Activated T-cell treated with anti-CD3 and anti-CD28 coated beads, Interleukin-2, amount 50 U/mL, for 4 hours (primary cell): ENCODE results near the gene PAXX. TPM values are rescaled to one million over a fixed set of nuclear protein-coding genes. Genes with fewer than 3 reads are reported as not detected.

Source experiments
- ATAC-seq, 2 donors: fragments of 200-7000 bp; cut with Tn5 transposase; one replicate each; pipeline ENCODE4 v1.10.0; 2021
- DNase-seq: peaks from one replicate; pipeline ENCODE4 v3.0.0-alpha.2; 2020
- H3K27me3 Mint-ChIP-seq: one replicate; pipeline ENCODE4 v1.8.0; 2021; ENCODE audit warnings: low read depth, mixed read lengths
- H3K36me3 Mint-ChIP-seq: one replicate; pipeline ENCODE4 v1.8.0; 2022; ENCODE audit warnings: mixed read lengths; ENCODE audit not compliant: insufficient read depth
- H3K4me1 Mint-ChIP-seq: one replicate; pipeline ENCODE4 v1.8.0; 2021; ENCODE audit warnings: low read depth, mixed read lengths
- H3K4me3 Mint-ChIP-seq: one replicate; pipeline ENCODE4 v1.8.0; 2021; ENCODE audit warnings: mild to moderate bottlenecking, moderate library complexity, mixed read lengths
- H3K9me3 Mint-ChIP-seq: one replicate; pipeline ENCODE4 v1.8.0; 2021; ENCODE audit warnings: mixed read lengths
- total RNA-seq, 3 donors: library from RNA; stranded (reverse); gene quantifications; one replicate each; pipeline ENCODE4 v1.2.1, GENCODE V29; 2021

The PAXX gene
- total RNA-seq, 3 donors from 2014 or later: 106 to 126 (median 123) TPM

DNA sequence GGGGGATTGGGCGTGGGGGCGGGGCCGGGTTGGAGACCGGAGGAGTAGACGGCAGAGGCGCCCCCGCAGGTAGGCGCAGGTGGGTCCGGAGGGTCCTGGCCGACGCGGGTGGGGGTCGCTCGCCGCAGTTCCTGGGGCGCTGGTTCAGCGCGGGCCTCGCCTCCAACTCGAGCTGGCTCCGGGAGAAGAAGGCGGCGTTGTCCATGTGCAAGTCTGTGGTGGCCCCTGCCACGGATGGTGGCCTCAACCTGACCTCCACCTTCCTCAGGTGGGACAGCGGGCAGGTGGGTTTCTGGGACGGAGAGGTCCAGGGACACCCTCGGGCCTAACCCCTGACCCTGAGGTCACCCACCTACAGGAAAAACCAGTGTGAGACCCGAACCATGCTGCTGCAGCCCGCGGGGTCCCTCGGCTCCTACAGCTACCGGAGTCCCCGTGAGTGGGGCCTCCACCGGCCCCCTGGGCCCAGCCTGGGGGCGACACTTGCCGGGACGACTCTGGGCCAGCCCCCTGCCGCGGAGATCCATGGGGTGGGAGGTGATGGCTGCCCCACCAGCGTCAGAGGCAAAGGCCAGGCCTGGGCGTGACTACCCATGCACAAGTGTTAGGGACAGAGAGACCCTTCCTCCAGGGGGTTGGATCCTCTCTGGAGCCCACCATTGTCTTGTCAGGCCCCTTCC lies 13.2 kb upstream of the PAXX start:
- no peaks in the 10 kb centered on the region for H3K36me3 Mint-ChIP-seq
- peak in 1 of 2 donors; percentile 6 for ATAC-seq
- no peaks in the 10 kb centered on the region for H3K9me3 Mint-ChIP-seq
- H3K27me3 Mint-ChIP-seq: peaks cover 12% of the 10 kb centered on the region
- peaks cover 27% of the 10 kb centered on the region for H3K4me1 Mint-ChIP-seq
- no peak for DNase-seq
- no peak overlapping the region for H3K4me3 Mint-ChIP-seq

- no peaks in the 10 kb centered on the region for H3K36me3 Mint-ChIP-seq
- H3K9me3 Mint-ChIP-seq: no peaks in the 10 kb centered on the region
- peaks cover 13% of the 10 kb centered on the region for H3K27me3 Mint-ChIP-seq
- H3K4me1 Mint-ChIP-seq: peaks cover 20% of the 10 kb centered on the region
- DNase-seq (no peak), ATAC-seq (no peak)
- no peak overlapping the region for H3K4me3 Mint-ChIP-seq
These were observed 12.2 kb upstream of the PAXX start for GRCh38 chr9:136979769-136980587.

- Mint-ChIP-seq H3K4me3 (no peak overlapping the region), H3K36me3 (no peaks in the 10 kb centered on the region), H3K27me3 (peaks cover 13% of the 10 kb centered on the region), H3K9me3 (no peaks in the 10 kb centered on the region), H3K4me1 (peaks cover 12% of the 10 kb centered on the region)
- ATAC-seq: no peak
- no peak for DNase-seq
These were observed 11.3 kb upstream of the PAXX start for GRCh38 chr9:136980669-136981478.

DNA sequence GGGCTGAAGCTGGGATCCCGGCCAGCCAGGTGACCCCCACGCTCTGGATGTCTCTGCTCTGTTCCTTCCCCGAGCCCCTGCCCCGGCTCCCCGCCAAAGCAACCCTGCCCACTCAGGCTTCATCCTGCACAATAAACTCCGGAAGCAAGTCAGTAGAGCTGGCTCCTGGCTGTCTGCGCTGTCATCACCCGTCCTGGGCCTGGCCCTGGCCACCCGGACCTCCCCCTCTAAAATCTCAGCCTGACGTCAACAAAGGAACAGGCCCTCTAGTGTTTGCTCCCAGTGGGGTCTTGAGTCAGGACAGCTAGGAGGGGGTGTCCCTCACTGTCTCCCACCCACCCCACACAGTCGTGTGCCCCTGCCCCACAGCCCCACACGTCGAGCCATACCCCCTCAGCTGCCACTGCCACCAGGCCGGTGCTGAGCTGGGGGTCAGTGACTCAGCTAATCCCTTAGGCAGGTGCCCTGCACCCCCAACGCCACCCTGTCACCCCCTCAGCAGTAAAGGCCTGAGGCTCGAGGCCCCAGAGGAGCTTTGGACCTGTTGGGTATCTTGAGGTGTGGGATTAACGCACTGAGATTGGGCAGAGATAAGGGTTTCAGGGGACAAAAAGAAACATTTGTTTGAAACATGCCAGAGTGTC lies 10.5 kb upstream of the PAXX start:
- ATAC-seq: no peak

DNA sequence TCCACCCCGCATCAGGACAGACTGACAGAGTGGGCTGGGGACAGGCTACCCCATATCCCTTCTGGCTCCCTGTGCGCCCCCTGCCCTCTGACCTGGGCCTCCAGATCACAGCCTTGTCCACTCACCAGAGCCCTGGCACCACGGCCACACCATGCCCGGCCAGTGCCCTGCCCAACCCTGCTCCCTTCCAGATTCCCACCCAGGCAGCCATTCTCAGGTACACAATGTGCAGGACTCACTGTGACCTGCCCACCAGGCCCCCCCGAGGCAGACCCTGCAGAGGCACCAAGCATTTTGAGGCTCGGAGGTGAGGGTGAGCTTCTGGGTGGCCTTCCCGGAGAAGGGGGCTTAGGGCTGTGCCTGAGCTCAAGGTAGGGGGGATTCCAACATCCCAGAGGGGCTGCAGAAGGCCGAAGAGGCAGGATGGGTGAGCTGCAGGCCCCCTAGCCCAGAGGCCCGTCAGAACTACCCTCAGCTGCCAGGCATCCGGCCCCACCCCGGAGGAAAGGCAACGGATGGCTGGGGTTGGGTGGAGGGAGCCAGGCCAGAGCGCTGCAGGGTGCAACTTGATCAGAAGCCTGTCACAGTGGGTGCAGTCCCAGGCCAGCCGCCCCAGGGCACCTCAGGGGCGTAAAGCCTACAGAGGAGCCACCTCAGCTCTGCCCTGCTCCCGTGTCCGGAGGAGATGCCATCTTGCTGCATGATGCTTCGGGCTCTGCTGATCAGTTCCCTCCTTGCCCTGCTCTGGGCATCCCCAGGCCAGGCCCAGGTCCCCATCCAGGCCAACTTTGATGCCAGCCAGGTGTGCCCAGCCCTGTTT lies 9.8 kb upstream of the PAXX start, which contains the start of gene LCNL1:
Gene LCNL1 (plus strand): TSS at position 762 of the 820 bp plus-strand sequence. CDS start 594 bp downstream, outside the sequence.
- no peak for DNase-seq
- Mint-ChIP-seq H3K36me3 (no peaks in the 10 kb centered on the region), H3K4me3 (no peak within 1 kb of the TSS), H3K9me3 (no peaks in the 10 kb centered on the region), H3K27me3 (peaks cover 20% of the 10 kb centered on the region), H3K4me1 (peaks cover 4% of the 10 kb centered on the region)
- ATAC-seq: no peak

More for the DNA sequence above, 10.5 kb upstream of the PAXX start:
- H3K4me1 Mint-ChIP-seq: peaks cover 5% of the 10 kb centered on the region
- H3K4me3 Mint-ChIP-seq: no peak overlapping the region
- DNase-seq: no peak
- no peaks in the 10 kb centered on the region for H3K9me3 Mint-ChIP-seq
- peaks cover 19% of the 10 kb centered on the region for H3K27me3 Mint-ChIP-seq
- no peaks in the 10 kb centered on the region for H3K36me3 Mint-ChIP-seq

GRCh38 chr9:136983167-136983566 lies 9.1 kb upstream of the PAXX start:
- Mint-ChIP-seq H3K4me1 (peaks cover 4% of the 10 kb centered on the region), H3K27me3 (peaks cover 20% of the 10 kb centered on the region), H3K36me3 (no peaks in the 10 kb centered on the region), H3K9me3 (no peaks in the 10 kb centered on the region), H3K4me3 (no peak overlapping the region)
- DNase-seq (no peak), ATAC-seq (no peak)

DNA sequence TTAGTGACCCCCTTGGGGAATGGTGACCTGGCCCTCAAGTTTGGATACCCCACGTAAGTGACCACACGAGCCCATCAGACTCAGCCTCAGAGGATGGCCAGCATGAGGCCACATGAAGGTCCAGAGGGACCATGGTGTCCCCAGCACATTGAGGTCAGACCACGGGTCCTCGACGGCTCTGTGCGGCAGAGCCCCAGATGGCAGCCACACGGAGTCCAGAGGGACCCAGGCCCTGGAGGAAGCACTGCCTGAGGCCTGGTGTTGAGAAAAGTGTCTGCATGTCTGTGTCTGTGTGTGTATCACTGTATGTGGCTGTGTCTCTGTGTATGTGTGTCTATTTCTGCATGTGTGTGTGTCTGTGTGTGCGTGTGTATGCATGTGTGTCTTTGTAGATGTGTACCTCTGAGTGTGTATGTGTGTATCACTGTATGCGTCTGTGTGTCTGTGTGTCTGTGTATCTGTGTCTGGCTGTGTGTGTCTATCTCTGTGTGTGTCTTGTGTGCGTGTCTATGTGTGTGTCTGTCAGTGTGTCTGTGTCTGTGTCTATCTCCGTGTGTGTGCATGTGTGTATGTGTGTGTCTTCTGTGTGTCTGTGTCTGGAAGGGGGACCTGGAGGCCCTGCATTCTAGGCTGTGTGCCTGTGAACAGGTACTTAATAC lies 8.4 kb upstream of the PAXX start:
- H3K9me3 Mint-ChIP-seq: no peaks in the 10 kb centered on the region

GRCh38 chr9:136984464-136985026 lies 7.7 kb upstream of the PAXX start:
- Mint-ChIP-seq H3K4me3 (no peak overlapping the region), H3K9me3 (no peaks in the 10 kb centered on the region), H3K4me1 (peaks cover 4% of the 10 kb centered on the region), H3K36me3 (no peaks in the 10 kb centered on the region), H3K27me3 (peaks cover 20% of the 10 kb centered on the region)
- ATAC-seq: peak in 1 of 2 donors; percentile 5
- DNase-seq: no peak

More for the DNA sequence above, 8.4 kb upstream of the PAXX start:
- Mint-ChIP-seq H3K4me1 (peaks cover 4% of the 10 kb centered on the region), H3K4me3 (no peak overlapping the region), H3K36me3 (no peaks in the 10 kb centered on the region), H3K27me3 (peaks cover 20% of the 10 kb centered on the region)
- DNase-seq: no peak
- ATAC-seq: no peak

DNA sequence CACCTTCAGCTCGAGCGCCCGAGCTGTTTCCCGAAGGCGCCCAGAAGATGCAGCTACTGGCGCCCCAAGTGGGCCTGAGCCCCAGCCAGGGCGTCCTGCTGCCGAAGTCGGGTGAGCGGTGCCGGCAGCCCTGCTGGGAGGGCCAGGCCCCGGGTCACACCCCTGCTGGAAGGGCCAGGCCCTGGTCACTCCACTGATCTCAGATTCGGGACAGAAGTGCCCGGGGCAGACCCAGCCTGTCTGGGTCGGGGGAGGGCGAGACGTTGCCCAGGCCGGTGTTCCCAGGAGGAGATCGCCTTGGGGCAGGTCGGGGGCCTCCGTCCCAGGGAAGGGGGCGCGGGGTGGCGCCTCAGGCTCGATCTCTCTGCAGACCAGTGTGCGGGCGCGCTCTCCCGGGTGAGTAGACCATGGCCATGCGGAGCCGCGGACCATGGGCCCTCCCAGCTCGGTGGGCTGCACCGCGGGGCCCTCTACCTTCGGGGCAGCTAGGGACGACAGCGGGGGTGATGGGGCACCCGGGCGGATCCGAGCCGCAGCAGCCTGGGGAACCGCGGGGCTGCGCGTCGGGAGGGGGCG lies 7.1 kb upstream of the PAXX start:
- Mint-ChIP-seq H3K36me3 (no peaks in the 10 kb centered on the region), H3K4me3 (no peak overlapping the region), H3K27me3 (peaks cover 20% of the 10 kb centered on the region), H3K4me1 (peaks cover 4% of the 10 kb centered on the region), H3K9me3 (no peaks in the 10 kb centered on the region)
- DNase-seq (no peak), ATAC-seq (peak; percentile 25 to 48)

GRCh38 chr9:136985853-136986252 lies 6.4 kb upstream of the PAXX start:
- ATAC-seq (no peak), DNase-seq (no peak)
- no peaks in the 10 kb centered on the region for H3K36me3 Mint-ChIP-seq
- H3K9me3 Mint-ChIP-seq: no peaks in the 10 kb centered on the region
- H3K4me1 Mint-ChIP-seq: peaks cover 4% of the 10 kb centered on the region
- peaks cover 20% of the 10 kb centered on the region for H3K27me3 Mint-ChIP-seq
- no peak overlapping the region for H3K4me3 Mint-ChIP-seq

DNA sequence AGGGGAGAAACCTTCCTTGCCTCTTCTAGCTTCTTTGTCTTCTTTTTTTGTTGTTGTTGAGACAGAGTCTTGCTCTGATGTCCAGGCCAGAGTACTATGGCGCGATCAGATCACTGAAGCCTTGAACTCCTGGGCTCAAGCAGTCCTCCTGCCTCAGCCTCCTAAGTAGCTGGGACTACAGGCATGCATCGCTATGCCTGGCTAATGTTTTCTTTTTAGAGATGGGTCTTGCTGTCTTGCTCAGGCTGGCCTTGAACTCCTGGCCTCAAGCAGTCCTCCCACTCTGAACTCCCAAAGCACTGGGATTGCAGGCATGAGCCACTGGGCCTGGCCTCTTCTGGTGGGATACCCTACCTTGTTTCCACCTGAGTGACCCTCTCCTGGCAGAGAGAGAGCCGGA lies 3.4 kb upstream of the PAXX start:
- ATAC-seq (no peak), DNase-seq (no peak)
- Mint-ChIP-seq H3K4me1 (peaks cover 18% of the 10 kb centered on the region), H3K9me3 (no peaks in the 10 kb centered on the region), H3K36me3 (peaks cover 1% of the 10 kb centered on the region), H3K27me3 (peaks cover 10% of the 10 kb centered on the region), H3K4me3 (no peak overlapping the region)

- Mint-ChIP-seq H3K27me3 (peaks cover 7% of the 10 kb centered on the region), H3K9me3 (no peaks in the 10 kb centered on the region), H3K4me3 (peak overlapping the region; percentile 79), H3K36me3 (peaks cover 2% of the 10 kb centered on the region), H3K4me1 (peaks cover 19% of the 10 kb centered on the region)
- ATAC-seq (no peak), DNase-seq (no peak)
These were observed 1.8 kb upstream of the PAXX start for GRCh38 chr9:136990242-136990911.
